Panc1 (cell line): ENCODE data around the gene EMC1. TPM values are rescaled to one million over a fixed set of nuclear protein-coding genes. Genes with fewer than 3 reads are reported as not detected.

ENCODE experiments used
- ATAC-seq: fragments of 200-7000 bp; cut with Tn5 transposase; 2 replicates; pipeline ENCODE4 v1.9.1; 2020; ENCODE audit warnings: mild to moderate bottlenecking, moderate library complexity
- BruUV-seq: library from RNA; stranded (reverse); fragments of 400-500 nt; replicated peaks from 2 replicates; lab custom pipeline; 2021; lab: Mats Ljungman, UMichigan
- CTCF ChIA-PET: fragments of 300-600 bp; sonication (Branson Sonifier 250); formaldehyde crosslinking; loops from one replicate; lab custom pipeline; 2022; ENCODE audit warnings: antibody characterized with exemption; lab: Charles Lee
- POLR2A ChIA-PET: fragments of 300-600 bp; sonication (Branson Sonifier 250); formaldehyde crosslinking; loops from one replicate; lab custom pipeline; 2022; ENCODE audit warnings: antibody characterized with exemption; lab: Charles Lee
- DNase-seq: peaks from one replicate; pipeline ENCODE4 v3.0.0-alpha.2; 2010; ENCODE audit warnings: low read depth, low spot score
- H3K27ac ChIP-seq: 2 replicates; pipeline ENCODE4 v1.5.1; 2011; ENCODE audit warnings: mild to moderate bottlenecking, low read length, inconsistent platforms
- H3K27me3 ChIP-seq: fragments of 200-500 bp; sonication (Bioruptor generic); 2 replicates; pipeline ENCODE4 v1.6.0; 2014; ENCODE audit warnings: low read length, inconsistent platforms; ENCODE audit not compliant: control insufficient read depth, insufficient read depth
- H3K36me3 ChIP-seq: fragments of 200-500 bp; sonication (Bioruptor generic); 2 replicates; pipeline ENCODE4 v1.5.1; 2014; ENCODE audit warnings: inconsistent platforms, mild to moderate bottlenecking, low read length, moderate library complexity; ENCODE audit not compliant: control insufficient read depth, insufficient read depth
- H3K4me1 ChIP-seq: 2 replicates; pipeline ENCODE4 v1.5.1; 2011; ENCODE audit warnings: inconsistent platforms, mild to moderate bottlenecking, low read length, moderate library complexity; ENCODE audit not compliant: control insufficient read depth, insufficient read depth
- H3K4me3 ChIP-seq, 2 experiments: 2 replicates each; pipeline ENCODE4 v1.5.1; 2011 to 2012; ENCODE audit warnings: low read depth in 2 of 2, low read length in 2 of 2, mild to moderate bottlenecking in 2 of 2, inconsistent platforms in 1 of 2, moderate library complexity in 1 of 2
- H3K9me3 ChIP-seq: fragments of 200-500 bp; sonication (Bioruptor generic); 2 replicates; pipeline ENCODE4 v1.5.1; 2014; ENCODE audit warnings: low read depth, mild to moderate bottlenecking, inconsistent platforms, low read length, moderate library complexity; ENCODE audit not compliant: control insufficient read depth, insufficient read depth
- CTCF ChIP-seq: fragments of 450-650 bp; IDR thresholded peaks from 2 replicates; pipeline ENCODE4 v1.5.1; 2017; ENCODE audit warnings: mild to moderate bottlenecking
- POLR2AphosphoS5 ChIP-seq: IDR thresholded peaks from 2 replicates; pipeline ENCODE4 v1.6.1; 2012; ENCODE audit warnings: mild to moderate bottlenecking, low read depth, low read length, moderate library complexity
- REST ChIP-seq, 2 experiments: IDR thresholded peaks; 2 replicates each; pipeline ENCODE4 v1.6.1; 2011 to 2012; ENCODE audit warnings: low read depth in 2 of 2, control low read depth in 1 of 2, low read length in 1 of 2, mild to moderate bottlenecking in 1 of 2, moderate library complexity in 1 of 2; ENCODE audit not compliant: insufficient read depth in 1 of 2
- SIN3A ChIP-seq: IDR thresholded peaks from 2 replicates; pipeline ENCODE4 v1.6.1; 2012; ENCODE audit warnings: low read depth, mild to moderate bottlenecking, low read length, moderate library complexity, borderline replicate concordance; ENCODE audit not compliant: insufficient read depth
- TCF7L2 ChIP-seq: IDR thresholded peaks from 2 replicates; pipeline ENCODE4 v1.6.1; 2011; ENCODE audit warnings: mild to moderate bottlenecking, low read depth, low read length, inconsistent platforms
- in situ Hi-C: cut with HindIII; loops from 2 replicates; pipeline ENCODE4 v1.10.0; 2016; ENCODE audit warnings: low sequenced_read_pairs, low pct_unique_long_range_greater_than_20kb
- intact Hi-C: fragments of 100-400 bp; cut with micrococcal nuclease; formaldehyde crosslinking; loops from one replicate; pipeline ENCODE4 v1.10.0; 2022; ENCODE audit not compliant: unreplicated experiment
- total RNA-seq: library from RNA; stranded (reverse); gene quantifications from one replicate; pipeline ENCODE4 v1.2.1, GENCODE V29; 2021; ENCODE audit not compliant: unreplicated experiment

EMC1 gene
- total RNA-seq, 1 experiment from 2014 or later, result 103 TPM

- ChIA-PET CTCF (no interaction called here), POLR2A (no interaction called here)
- no TSS peak for BruUV-seq
- no peak overlapping the region for H3K27ac ChIP-seq
- H3K4me1 ChIP-seq, result peaks cover 29% of the 10 kb centered on the region
- H3K27me3 ChIP-seq, result no peaks in the 10 kb centered on the region
- H3K4me3 ChIP-seq, result no peak overlapping the region
- peaks cover 3% of the 10 kb centered on the region; the same call in 1 of the 2 replicates for H3K36me3 ChIP-seq
- TF ChIP-seq SIN3A, result no peak
- TF ChIP-seq TCF7L2, result no peak
- TF ChIP-seq POLR2AphosphoS5, result no peak
- TF ChIP-seq REST (IDR thresholded peaks at IDR 0.05; ENCODE audit: insufficient read depth in 1 of 2, low read depth in 2 of 2, low read length in 1 of 2), result no peak
- TF ChIP-seq CTCF, result no peak
- no peaks in the 10 kb centered on the region for H3K9me3 ChIP-seq
- no peak for DNase-seq
- in situ Hi-C loops (no loop called here), intact Hi-C loops (no loop called here)
- ATAC-seq, result no peak
Observed at GRCh38 chr1:19206947-19207346, 44.4 kb downstream of the EMC1 start.

GRCh38 chr1:19205845-19206244 lies 45.5 kb downstream of the EMC1 start:
- intact Hi-C loops, result no loop called here
- Histone ChIP-seq H3K4me3 (no peak overlapping the region), H3K9me3 (no peaks in the 10 kb centered on the region), H3K36me3 (peaks cover 3% of the 10 kb centered on the region; the same call in 1 of the 2 replicates), H3K27me3 (no peaks in the 10 kb centered on the region), H3K27ac (no peak overlapping the region), H3K4me1 (peaks cover 21% of the 10 kb centered on the region)
- ChIA-PET POLR2A (interaction anchor here (0.5 to 1.0 kb wide), 2 partner anchors 10 to 66 kb away, joined by 3 to 8 read pairs; no protein-coding TSS in a partner anchor), CTCF (no interaction called here)
- DNase-seq (no peak), ATAC-seq (no peak)
- in situ Hi-C loops, result no loop called here
- no peak for TF ChIP-seq SIN3A
- TF ChIP-seq TCF7L2, result no peak
- no peak for TF ChIP-seq REST (IDR thresholded peaks at IDR 0.05; ENCODE audit: insufficient read depth in 1 of 2, low read depth in 2 of 2, low read length in 1 of 2)
- no peak for TF ChIP-seq CTCF
- no peak for TF ChIP-seq POLR2AphosphoS5
- BruUV-seq, result no TSS peak
